RWPE2 (cell line): ENCODE measurements around the gene FAF1.

Experiments
- ATAC-seq: fragments of 200-7000 bp; cut with Tn5 transposase; 3 replicates; pipeline ENCODE4 v1.9.1; 2021; ENCODE audit warnings: low read depth
- DNase-seq: peaks from one replicate; pipeline ENCODE4 v3.0.0-alpha.2; 2020; ENCODE audit warnings: low spot score
- H3K27ac ChIP-seq: fragments of 450-650 bp; 2 replicates; pipeline ENCODE4 v1.5.1; 2017; ENCODE audit warnings: mild to moderate bottlenecking; ENCODE audit not compliant: poor library complexity, severe bottlenecking
- H3K27me3 ChIP-seq: fragments of 250-450 bp; sonication (Bioruptor Pico); 2 replicates; pipeline ENCODE4 v1.5.1; 2021; ENCODE audit warnings: mild to moderate bottlenecking, moderate library complexity; ENCODE audit not compliant: insufficient read depth, poor library complexity, severe bottlenecking
- H3K36me3 ChIP-seq: fragments of 250-450 bp; sonication (Bioruptor Pico); 2 replicates; pipeline ENCODE4 v1.5.1; 2020; ENCODE audit warnings: low read depth, mild to moderate bottlenecking, moderate library complexity
- H3K4me1 ChIP-seq: fragments of 250-450 bp; sonication (Bioruptor Pico); 2 replicates; pipeline ENCODE4 v1.5.1; 2021; ENCODE audit warnings: mild to moderate bottlenecking, moderate library complexity; ENCODE audit not compliant: insufficient read depth, poor library complexity, severe bottlenecking
- H3K4me3 ChIP-seq: fragments of 250-450 bp; sonication (Bioruptor Pico); 2 replicates; pipeline ENCODE4 v1.5.1; 2021; ENCODE audit warnings: mild to moderate bottlenecking, moderate library complexity; ENCODE audit not compliant: severe bottlenecking
- H3K9me3 ChIP-seq: fragments of 250-450 bp; sonication (Bioruptor Pico); 2 replicates; pipeline ENCODE4 v1.5.1; 2021; ENCODE audit warnings: mild to moderate bottlenecking, moderate library complexity; ENCODE audit not compliant: severe bottlenecking
- CTCF ChIP-seq: fragments of 450-650 bp; IDR thresholded peaks from one replicate; pipeline ENCODE4 v1.5.1; 2017; ENCODE audit warnings: mild to moderate bottlenecking, moderate library complexity; ENCODE audit not compliant: poor library complexity, severe bottlenecking

FAF1 gene

GRCh38 chr1:50857702-50858101 is 102.4 kb downstream of the FAF1 start:
- Histone ChIP-seq H3K4me1 (no peaks in the 10 kb centered on the region), H3K36me3 (no peaks in the 10 kb centered on the region; the same call in 1 of the 2 replicates), H3K27ac (no peak overlapping the region), H3K9me3 (no peaks in the 10 kb centered on the region), H3K4me3 (no peak overlapping the region), H3K27me3 (no peaks in the 10 kb centered on the region)
- ATAC-seq (no peak), DNase-seq (no peak)
- TF ChIP-seq CTCF = no peak

GRCh38 chr1:50853325-50853724 is 106.7 kb downstream of the FAF1 start:
- no peaks in the 10 kb centered on the region for H3K4me1 ChIP-seq
- H3K4me3 ChIP-seq = no peak overlapping the region
- H3K9me3 ChIP-seq = no peaks in the 10 kb centered on the region
- no peak for ATAC-seq
- TF ChIP-seq CTCF = no peak
- H3K27me3 ChIP-seq = no peaks in the 10 kb centered on the region
- no peak for DNase-seq
- no peaks in the 10 kb centered on the region; the same call in 1 of the 2 replicates for H3K36me3 ChIP-seq
- no peak overlapping the region for H3K27ac ChIP-seq

GRCh38 chr1:50852889-50853288 is 107.2 kb downstream of the FAF1 start:
- Histone ChIP-seq H3K27ac (no peak overlapping the region), H3K9me3 (no peaks in the 10 kb centered on the region), H3K27me3 (no peaks in the 10 kb centered on the region), H3K4me3 (no peak overlapping the region), H3K4me1 (no peaks in the 10 kb centered on the region), H3K36me3 (no peaks in the 10 kb centered on the region; the same call in 1 of the 2 replicates)
- no peak for TF ChIP-seq CTCF
- no peak for ATAC-seq
- no peak for DNase-seq

GRCh38 chr1:50851466-50851865 is 108.6 kb downstream of the FAF1 start:
- no peak for TF ChIP-seq CTCF
- Histone ChIP-seq H3K36me3 (no peaks in the 10 kb centered on the region; the same call in 1 of the 2 replicates), H3K4me1 (no peaks in the 10 kb centered on the region), H3K27ac (no peak overlapping the region), H3K27me3 (no peaks in the 10 kb centered on the region), H3K9me3 (peaks cover 6% of the 10 kb centered on the region), H3K4me3 (no peak overlapping the region)
- ATAC-seq (no peak), DNase-seq (no peak)

- ATAC-seq = no peak
- H3K9me3 ChIP-seq = peaks cover 6% of the 10 kb centered on the region
- H3K4me1 ChIP-seq = no peaks in the 10 kb centered on the region
- H3K27me3 ChIP-seq = no peaks in the 10 kb centered on the region
- H3K27ac ChIP-seq = no peak overlapping the region
- H3K36me3 ChIP-seq = no peaks in the 10 kb centered on the region; the same call in 1 of the 2 replicates
- DNase-seq = no peak
- no peak overlapping the region for H3K4me3 ChIP-seq
- TF ChIP-seq CTCF = no peak
Measured at GRCh38 chr1:50851034-50851433, 109.0 kb downstream of the FAF1 start.
